Dendritic cell treated with granulocyte-macrophage colony-stimulating factor and Interleukin-4, amounts not matched to agents 40 ng/mL and 50 ng/mL, for 4 days (primary cell): Measurements from ENCODE around the gene GLTP.

Experiments used
- H3K27ac Mint-ChIP-seq: one replicate; pipeline ENCODE4 v1.8.0; 2022; ENCODE audit warnings: mild to moderate bottlenecking, mixed read lengths
- H3K27me3 Mint-ChIP-seq: one replicate; pipeline ENCODE4 v1.8.0; 2022; ENCODE audit warnings: mild to moderate bottlenecking, mixed read lengths
- H3K36me3 Mint-ChIP-seq: one replicate; pipeline ENCODE4 v1.8.0; 2022; ENCODE audit warnings: low read depth, mixed read lengths
- H3K4me1 Mint-ChIP-seq: one replicate; pipeline ENCODE4 v1.8.0; 2022; ENCODE audit warnings: low read depth, mixed read lengths
- H3K4me3 Mint-ChIP-seq: one replicate; pipeline ENCODE4 v1.8.0; 2022; ENCODE audit warnings: mild to moderate bottlenecking, moderate library complexity, mixed read lengths
- H3K9me3 Mint-ChIP-seq: one replicate; pipeline ENCODE4 v1.8.0; 2022; ENCODE audit warnings: mixed read lengths
- intact Hi-C: fragments of 100-400 bp; cut with micrococcal nuclease; formaldehyde crosslinking; loops from one replicate; pipeline ENCODE4 v1.15.0; 2022

The GLTP gene

DNA sequence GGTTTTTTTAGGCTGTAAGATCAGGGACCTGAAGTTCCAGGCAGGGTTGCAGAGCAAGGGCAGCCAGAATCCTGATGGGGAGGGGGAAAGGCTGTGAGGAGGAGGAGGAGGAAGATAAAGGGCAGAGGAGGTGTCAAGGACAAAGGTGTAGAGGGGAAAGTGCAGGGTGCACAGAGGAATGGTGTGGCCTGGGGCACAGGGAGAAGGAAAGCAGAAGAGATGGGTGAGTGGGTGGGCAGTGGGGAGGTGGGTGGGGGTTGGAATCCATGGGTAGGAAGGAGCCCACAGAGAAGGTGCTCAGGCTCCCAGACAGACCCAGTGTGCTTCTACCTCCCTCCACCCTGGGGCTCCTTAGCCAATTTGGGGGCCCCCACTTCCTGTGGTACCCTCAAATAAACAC, 58.4 kb downstream of the GLTP start:
- intact Hi-C loops, result no loop called here
- Mint-ChIP-seq H3K27me3 (peaks cover 6% of the 10 kb centered on the region), H3K4me1 (peaks cover 43% of the 10 kb centered on the region), H3K27ac (no peak overlapping the region), H3K36me3 (no peaks in the 10 kb centered on the region), H3K4me3 (no peak overlapping the region), H3K9me3 (no peaks in the 10 kb centered on the region)

DNA sequence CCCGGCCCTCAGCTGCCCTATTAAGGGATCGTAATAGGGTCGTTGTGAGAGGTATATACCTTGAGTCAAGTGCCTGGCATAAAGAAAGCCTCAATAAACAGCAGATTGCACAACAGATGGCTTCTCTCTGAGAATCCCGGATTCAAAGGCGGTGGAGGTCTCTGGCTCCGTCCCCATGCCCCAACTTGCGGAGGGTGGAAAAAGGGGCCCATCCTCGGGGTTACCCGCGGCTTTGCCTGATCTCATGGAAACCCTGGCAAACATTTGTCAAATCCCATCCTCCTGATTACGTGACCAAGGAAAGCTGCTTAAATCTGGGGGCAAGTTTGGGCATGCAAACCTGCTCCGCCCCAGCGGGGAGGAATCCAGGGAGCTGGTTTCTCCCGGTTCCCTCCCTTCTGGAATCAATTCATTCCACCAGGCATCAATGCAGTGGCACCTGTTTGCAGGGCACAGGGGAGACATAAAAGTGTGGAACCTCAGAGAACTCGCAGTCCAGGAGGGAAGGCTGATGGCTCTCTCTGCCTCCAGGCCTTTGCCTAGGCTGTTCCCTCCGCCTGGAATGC, 59.4 kb downstream of the GLTP start:
- Mint-ChIP-seq H3K9me3 (no peaks in the 10 kb centered on the region), H3K36me3 (no peaks in the 10 kb centered on the region), H3K27ac (no peak overlapping the region), H3K4me3 (no peak overlapping the region), H3K27me3 (peaks cover 6% of the 10 kb centered on the region), H3K4me1 (peaks cover 41% of the 10 kb centered on the region)
- intact Hi-C loops, result no loop called here

DNA sequence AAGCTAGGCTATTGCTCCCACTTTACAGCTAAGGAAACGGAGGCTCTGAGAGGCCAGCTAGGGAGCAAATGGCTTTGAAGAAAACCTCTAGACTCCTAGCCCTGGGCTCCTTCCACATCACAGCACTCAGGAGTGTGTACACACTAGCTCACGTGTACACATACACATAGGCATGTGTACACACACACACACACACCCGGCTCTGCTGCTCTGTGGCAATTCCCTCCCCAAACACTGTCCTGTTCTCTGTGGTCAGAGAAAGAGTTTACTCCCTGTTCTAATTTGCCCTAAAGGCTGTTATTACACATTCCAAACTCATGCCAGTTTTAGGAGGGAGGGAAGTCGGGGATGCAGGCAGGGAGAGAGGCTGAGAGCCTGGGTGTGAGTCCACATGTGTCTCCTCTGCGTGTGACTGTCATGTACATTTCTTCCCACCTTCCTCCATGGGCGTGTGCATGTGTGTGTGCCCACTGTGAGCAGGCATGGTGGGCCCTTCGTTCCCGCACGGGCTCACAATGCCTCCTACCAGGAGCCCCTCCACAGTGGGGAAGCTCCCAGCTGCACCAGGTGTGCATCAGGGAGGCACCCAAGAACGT, 61.3 kb downstream of the GLTP start:
- Mint-ChIP-seq H3K9me3 (no peaks in the 10 kb centered on the region), H3K4me1 (peaks cover 36% of the 10 kb centered on the region), H3K27me3 (peaks cover 6% of the 10 kb centered on the region), H3K27ac (no peak overlapping the region), H3K4me3 (no peak overlapping the region), H3K36me3 (no peaks in the 10 kb centered on the region)
- intact Hi-C loops, result no loop called here

DNA sequence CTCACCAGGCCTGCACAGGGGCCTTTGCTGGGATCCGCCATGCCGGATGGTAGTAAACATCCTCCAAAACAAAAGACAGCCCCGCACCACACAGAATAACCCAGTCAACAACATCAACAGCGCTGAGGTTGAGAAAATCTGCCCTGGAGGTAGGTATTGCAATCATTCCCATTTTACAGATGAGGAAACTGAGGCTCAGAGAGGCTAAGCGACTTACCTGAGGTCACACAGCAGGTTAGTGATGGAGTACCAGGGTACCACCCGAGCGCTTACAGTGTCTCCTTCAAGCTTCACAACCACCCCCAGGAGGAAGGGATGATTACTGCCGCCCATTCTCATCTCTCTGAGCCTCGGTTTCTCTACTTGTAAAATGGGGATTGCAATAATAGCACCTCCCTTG, 62.1 kb downstream of the GLTP start:
- intact Hi-C loops, result no loop called here
- H3K27ac Mint-ChIP-seq, result no peak overlapping the region
- H3K9me3 Mint-ChIP-seq, result no peaks in the 10 kb centered on the region
- no peaks in the 10 kb centered on the region for H3K36me3 Mint-ChIP-seq
- H3K4me3 Mint-ChIP-seq, result no peak overlapping the region
- H3K27me3 Mint-ChIP-seq, result peaks cover 6% of the 10 kb centered on the region
- H3K4me1 Mint-ChIP-seq, result peaks cover 29% of the 10 kb centered on the region

DNA sequence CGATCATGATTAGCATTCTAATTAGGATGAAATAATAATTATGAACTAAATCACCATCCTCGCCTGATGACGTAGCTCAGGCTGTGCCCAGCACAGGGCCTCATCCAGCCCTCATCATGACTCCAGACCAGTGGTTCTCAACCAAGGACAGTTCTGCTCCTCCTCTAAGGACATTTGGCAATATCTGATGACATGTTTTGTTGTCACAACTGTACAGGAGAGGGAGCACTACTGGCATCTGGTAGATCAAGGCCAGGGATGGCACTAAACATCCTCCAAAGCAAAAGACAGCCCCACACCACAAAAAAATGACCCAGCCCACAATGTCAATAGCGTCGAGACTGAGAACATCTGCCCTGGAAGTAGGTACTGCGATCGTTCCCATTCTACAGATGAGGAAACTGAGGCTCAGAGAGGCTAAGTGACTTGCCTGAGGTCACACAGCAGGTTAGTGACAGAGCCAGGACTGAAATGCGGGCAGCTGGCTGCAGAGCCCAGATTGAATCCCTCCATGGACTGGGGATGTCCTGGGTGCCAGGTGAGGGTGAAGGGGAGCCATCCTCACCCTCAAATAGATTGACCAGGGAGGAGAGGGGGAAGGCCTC, 62.6 kb downstream of the GLTP start:
- H3K4me3 Mint-ChIP-seq, result no peak overlapping the region
- H3K27me3 Mint-ChIP-seq, result peaks cover 6% of the 10 kb centered on the region
- H3K4me1 Mint-ChIP-seq, result peaks cover 24% of the 10 kb centered on the region
- no peaks in the 10 kb centered on the region for H3K36me3 Mint-ChIP-seq
- intact Hi-C loops, result no loop called here
- no peak overlapping the region for H3K27ac Mint-ChIP-seq
- no peaks in the 10 kb centered on the region for H3K9me3 Mint-ChIP-seq

DNA sequence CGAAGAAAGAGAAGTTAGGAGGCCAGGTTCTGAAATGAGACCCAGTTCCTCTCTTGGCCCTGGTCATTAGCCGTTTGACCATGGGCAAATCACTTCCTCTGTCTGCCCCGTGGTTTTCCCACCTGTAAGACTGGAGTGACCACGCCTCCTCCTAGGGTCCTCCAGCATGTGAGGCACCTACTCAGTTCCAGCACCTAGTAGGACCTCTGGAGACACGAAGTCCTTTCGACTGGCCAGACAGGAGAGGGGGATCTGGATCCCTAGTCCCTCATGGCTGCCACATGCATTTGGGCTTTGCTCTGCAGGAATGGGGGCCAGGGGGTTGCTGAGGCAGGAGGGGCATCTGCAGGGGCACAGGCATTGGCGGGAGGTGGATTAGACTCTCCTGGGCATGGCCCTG, 63.5 kb downstream of the GLTP start:
- Mint-ChIP-seq H3K27ac (no peak overlapping the region), H3K27me3 (peaks cover 6% of the 10 kb centered on the region), H3K4me1 (peaks cover 15% of the 10 kb centered on the region), H3K4me3 (no peak overlapping the region), H3K9me3 (no peaks in the 10 kb centered on the region), H3K36me3 (no peaks in the 10 kb centered on the region)
- intact Hi-C loops, result no loop called here

DNA sequence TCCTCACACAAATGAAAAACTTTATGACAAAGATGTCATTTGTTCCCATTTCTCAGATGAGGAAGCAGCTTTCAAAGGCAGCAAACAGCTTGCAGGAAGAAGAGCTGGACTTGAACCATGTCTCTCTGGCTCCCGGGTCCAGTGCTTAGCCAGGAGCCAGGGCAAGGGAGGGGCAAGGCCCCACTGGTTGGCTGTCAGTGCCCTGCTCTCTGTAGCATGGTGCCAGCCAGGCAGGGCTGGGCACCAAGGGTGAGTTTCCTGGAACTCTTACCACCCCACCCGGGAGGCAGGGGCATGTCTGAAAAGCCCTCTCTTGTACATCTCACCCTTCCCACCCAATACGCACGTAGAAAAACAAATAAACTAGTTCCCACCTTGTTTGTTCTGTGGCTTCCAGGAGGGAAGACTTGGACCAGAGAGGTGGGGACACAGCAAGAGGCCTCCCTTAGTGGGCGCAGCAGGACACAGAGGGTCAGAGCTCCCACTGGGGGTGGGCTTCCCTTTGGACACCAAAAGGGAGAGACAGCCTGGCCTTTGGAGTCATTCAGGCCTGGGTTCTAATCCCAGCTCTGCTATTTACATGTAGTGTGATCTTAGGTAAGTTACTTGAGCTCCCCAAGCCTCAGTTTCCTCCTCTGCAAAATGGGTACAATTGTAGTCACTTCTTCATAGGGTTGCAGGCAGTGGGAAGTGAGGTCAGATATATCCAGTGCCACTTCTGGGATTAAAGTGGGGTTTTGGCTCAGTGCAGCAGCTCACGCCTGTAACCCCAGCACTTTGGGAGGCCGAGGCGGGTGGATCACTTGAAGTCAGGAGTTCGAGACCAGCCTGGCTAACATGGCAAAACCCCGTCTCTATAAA, 64.4 kb downstream of the GLTP start:
- peaks cover 11% of the 10 kb centered on the region for H3K4me1 Mint-ChIP-seq
- H3K4me3 Mint-ChIP-seq, result no peak overlapping the region
- H3K36me3 Mint-ChIP-seq, result no peaks in the 10 kb centered on the region
- H3K27ac Mint-ChIP-seq, result no peak overlapping the region
- intact Hi-C loops, result no loop called here
- peaks cover 6% of the 10 kb centered on the region for H3K27me3 Mint-ChIP-seq
- no peaks in the 10 kb centered on the region for H3K9me3 Mint-ChIP-seq

DNA sequence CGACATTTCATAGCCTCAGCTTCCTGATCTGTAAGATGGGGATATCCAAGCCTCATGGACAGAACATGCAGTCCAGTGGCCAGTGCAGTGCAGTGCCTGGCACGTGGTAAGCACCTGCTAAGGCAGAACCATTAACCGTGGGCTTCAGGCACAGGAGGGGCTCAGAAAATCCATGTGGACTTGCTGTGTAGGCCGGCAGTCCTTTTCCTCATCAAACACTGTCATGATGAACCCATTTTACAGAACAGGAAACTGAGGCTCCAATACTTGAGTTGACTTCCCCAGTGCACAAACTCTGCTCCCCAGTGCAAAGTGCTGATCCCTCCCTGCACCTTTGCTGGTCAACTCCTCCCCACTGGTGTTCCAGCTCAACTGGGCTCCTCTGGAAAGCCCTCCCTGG, 65.1 kb downstream of the GLTP start:
- Mint-ChIP-seq H3K27me3 (peaks cover 6% of the 10 kb centered on the region), H3K36me3 (no peaks in the 10 kb centered on the region), H3K27ac (no peak overlapping the region), H3K9me3 (no peaks in the 10 kb centered on the region), H3K4me1 (peaks cover 11% of the 10 kb centered on the region), H3K4me3 (no peak overlapping the region)
- intact Hi-C loops, result no loop called here

DNA sequence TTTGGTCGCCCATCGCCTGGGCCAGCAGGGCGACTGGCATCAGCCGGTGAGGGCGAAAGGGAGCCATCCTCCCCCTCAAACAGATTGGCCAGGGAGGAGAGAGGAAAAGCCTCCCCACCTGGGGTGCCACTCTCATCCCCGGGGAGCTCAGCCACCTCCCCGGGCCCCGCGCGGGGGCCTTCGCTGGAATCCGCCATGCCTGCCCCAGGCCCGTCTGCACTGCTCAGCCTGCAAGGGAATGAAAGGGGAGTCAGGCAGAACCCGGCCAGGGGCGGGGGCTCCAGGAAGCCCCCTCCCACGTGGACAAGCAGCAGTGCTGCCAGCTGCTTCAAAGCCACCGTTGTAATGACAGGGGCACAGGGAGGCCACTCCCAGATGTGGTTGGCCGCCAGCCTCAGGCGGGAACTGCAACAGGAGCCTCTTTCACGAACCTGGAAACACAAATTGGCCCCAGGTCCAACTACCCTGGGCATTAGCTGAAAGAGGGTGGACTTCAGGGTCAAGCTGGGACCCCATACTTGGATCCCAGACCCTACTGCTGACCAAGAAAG, 65.7 kb downstream of the GLTP start:
- H3K4me1 Mint-ChIP-seq, result peaks cover 11% of the 10 kb centered on the region
- no peak overlapping the region for H3K4me3 Mint-ChIP-seq
- no peaks in the 10 kb centered on the region for H3K36me3 Mint-ChIP-seq
- no peak overlapping the region for H3K27ac Mint-ChIP-seq
- H3K27me3 Mint-ChIP-seq, result peaks cover 6% of the 10 kb centered on the region
- no peaks in the 10 kb centered on the region for H3K9me3 Mint-ChIP-seq
- intact Hi-C loops, result no loop called here

DNA sequence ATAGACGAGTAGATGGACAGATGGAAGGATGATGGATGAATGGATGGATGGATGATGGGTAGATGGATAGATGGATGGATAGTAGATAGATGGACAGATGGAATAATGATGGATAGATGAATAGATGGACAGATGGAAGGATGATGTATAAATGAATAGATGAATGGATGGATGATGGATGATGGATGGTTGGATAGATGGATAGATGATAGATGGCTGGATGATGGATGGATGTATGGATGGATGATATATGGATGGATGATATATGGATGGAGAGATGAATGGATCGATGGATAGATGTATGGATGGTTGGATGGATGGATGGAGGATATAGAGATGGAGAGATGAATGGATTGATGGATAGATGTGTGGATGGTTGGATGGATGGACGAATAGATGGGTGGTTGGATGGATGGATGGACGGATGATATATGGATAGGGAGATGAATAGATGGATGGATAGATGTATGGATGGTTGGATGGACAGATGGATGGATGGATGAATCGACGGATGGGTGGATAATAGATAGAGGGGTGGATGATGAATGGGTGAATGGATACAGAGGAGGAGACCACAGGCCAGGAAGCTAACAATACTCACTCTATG, 66.4 kb downstream of the GLTP start:
- H3K9me3 Mint-ChIP-seq, result no peaks in the 10 kb centered on the region

DNA sequence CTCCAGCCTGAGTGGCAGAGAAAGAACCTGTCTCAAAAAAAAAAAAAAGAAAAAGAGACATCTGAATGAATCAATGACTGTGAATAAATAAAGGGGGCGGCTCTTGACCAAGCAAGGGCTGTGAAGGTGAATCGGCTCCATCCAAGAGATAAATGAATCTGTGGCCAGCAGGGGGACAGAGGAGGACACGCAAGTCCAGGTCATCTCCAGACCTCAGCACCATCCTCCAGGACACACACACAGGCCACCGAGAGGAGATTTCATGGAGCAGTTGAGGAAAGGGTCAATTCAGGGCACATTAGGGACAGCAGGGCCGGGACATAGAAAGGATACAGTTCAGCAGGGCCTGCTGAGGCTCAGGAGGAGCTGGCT, 68.7 kb downstream of the GLTP start:
- Mint-ChIP-seq H3K4me1 (peaks cover under 1% of the 10 kb centered on the region), H3K27me3 (no peaks in the 10 kb centered on the region), H3K36me3 (no peaks in the 10 kb centered on the region), H3K9me3 (no peaks in the 10 kb centered on the region), H3K4me3 (no peak overlapping the region), H3K27ac (no peak overlapping the region)
- intact Hi-C loops, result no loop called here

More for the DNA sequence above, 66.4 kb downstream of the GLTP start:
- H3K36me3 Mint-ChIP-seq, result no peaks in the 10 kb centered on the region
- no peak overlapping the region for H3K4me3 Mint-ChIP-seq
- H3K27me3 Mint-ChIP-seq, result no peaks in the 10 kb centered on the region
- H3K27ac Mint-ChIP-seq, result no peak overlapping the region
- H3K4me1 Mint-ChIP-seq, result peaks cover 11% of the 10 kb centered on the region
- intact Hi-C loops, result no loop called here

DNA sequence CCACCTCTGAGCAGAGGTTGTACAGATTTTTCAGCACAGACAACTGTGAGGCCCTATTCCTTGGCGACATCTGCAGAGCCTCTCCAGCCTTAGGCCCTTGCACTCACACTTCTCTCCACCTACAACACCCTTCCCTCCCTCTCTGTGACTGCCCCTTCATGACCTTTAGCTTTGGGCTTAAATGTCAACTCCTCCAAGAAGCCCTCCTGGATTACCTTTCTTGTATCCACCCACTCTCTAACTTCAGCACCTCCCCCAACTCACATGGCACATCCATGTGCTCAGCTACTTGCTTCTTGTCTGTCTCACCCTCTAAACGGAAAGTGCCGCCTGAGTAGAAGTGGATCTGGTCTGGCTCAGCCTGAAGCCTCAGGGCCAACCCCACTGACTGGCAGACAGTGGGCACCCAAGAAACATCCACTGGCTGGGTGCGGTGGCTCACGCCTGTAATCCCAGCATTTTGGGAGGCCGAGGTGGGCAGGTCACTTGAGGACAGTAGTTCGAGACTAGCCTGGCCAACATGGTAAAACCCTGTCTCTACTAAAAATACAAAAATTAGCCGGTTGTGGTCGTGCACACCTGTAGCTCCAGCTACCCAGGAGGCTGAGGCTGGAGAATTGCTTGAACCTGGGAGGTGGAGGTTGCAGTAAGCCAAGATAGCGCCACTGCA, 69.3 kb downstream of the GLTP start:
- intact Hi-C loops, result no loop called here
- Mint-ChIP-seq H3K36me3 (no peaks in the 10 kb centered on the region), H3K4me1 (no peaks in the 10 kb centered on the region), H3K4me3 (no peak overlapping the region), H3K27ac (no peak overlapping the region), H3K27me3 (no peaks in the 10 kb centered on the region), H3K9me3 (no peaks in the 10 kb centered on the region)

DNA sequence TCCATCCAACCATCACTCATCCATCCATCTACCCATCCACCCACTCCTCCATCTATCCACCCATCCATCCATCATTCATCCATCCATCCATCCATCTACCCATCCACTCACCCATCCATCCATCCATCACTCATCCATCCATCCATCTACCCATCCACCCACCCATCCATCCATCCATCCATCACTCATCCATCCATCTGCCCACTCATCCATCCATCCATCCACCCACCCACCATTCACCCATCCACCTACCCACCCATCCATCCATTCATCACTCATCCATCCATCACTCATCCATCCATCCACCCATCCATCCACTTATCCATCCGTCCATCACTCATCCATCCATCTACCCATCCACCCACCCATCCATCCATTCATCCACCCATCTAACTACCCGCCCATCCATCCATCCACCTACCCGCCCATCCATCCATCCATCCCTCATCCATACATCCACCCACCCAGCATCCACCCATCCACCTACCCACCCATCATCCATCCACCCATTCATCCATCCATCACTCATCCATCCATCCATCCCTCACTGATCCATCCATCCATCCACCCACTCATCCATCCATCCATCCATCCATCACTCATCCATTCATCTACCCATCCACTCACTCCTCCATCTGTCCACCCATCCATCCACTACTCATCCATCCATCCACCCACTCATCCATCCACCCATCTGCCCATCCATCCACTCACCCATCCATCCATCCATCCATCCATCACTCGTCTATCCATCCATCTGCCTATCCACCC, 71.3 kb downstream of the GLTP start:
- Mint-ChIP-seq H3K27me3 (peaks cover 4% of the 10 kb centered on the region), H3K27ac (no peak overlapping the region), H3K4me1 (peaks cover 5% of the 10 kb centered on the region), H3K9me3 (no peaks in the 10 kb centered on the region), H3K36me3 (no peaks in the 10 kb centered on the region), H3K4me3 (no peak overlapping the region)
- intact Hi-C loops, result no loop called here
